Natural killer cell (primary cell): ENCODE measurements around the gene AKAP9. TPM values are rescaled to one million over a fixed set of nuclear protein-coding genes. Genes with fewer than 3 reads are reported as not detected.
"Not testable (repeated sequence)": the region's sequence is repeated elsewhere in the genome, so short reads cannot be mapped to it uniquely, and the experiment has no call there.

ENCODE experiments used
- ATAC-seq, 3 donors: fragments of 150-1000 bp in 2 of 3; fragments of 200-7000 bp in 1 of 3; cut with Tn5 transposase; 1 replicate in 1 of 3; 2 replicates in 2 of 3; pipeline ENCODE4 v1.10.0; 2021; ENCODE audit warnings: mild to moderate bottlenecking in 2 of 3, moderate library complexity in 2 of 3
- DNase-seq, 2 donors: peaks; one replicate each; pipeline versions ENCODE4 v3.0.0 to v3.0.0-alpha.2; 2013 to 2021; ENCODE audit warnings: mixed read lengths in 1 of 2
- H3K27ac ChIP-seq: one replicate; pipeline ENCODE4 v1.5.1; 2013; ENCODE audit warnings: mild to moderate bottlenecking, low read length
- H3K27me3 ChIP-seq: one replicate; pipeline ENCODE4 v1.6.1; 2013; ENCODE audit warnings: low read length; ENCODE audit not compliant: control insufficient read depth, insufficient read depth
- H3K36me3 ChIP-seq: one replicate; pipeline ENCODE4 v1.6.1; 2013; ENCODE audit warnings: low read length; ENCODE audit not compliant: control insufficient read depth, insufficient read depth
- H3K4me1 ChIP-seq: one replicate; pipeline ENCODE4 v1.6.1; 2013; ENCODE audit warnings: low read length; ENCODE audit not compliant: control insufficient read depth, insufficient read depth
- H3K4me3 ChIP-seq: one replicate; pipeline ENCODE4 v1.5.1; 2013; ENCODE audit warnings: low read length
- H3K9me3 ChIP-seq: one replicate; pipeline ENCODE4 v1.6.1; 2013; ENCODE audit warnings: low read length; ENCODE audit not compliant: control insufficient read depth, insufficient read depth
- H3K27ac Mint-ChIP-seq, 2 donors: one replicate each; pipeline ENCODE4 v1.8.0; 2022; ENCODE audit warnings: mild to moderate bottlenecking in 2 of 2, mixed read lengths in 2 of 2, moderate library complexity in 1 of 2
- H3K27me3 Mint-ChIP-seq, 2 donors: one replicate each; pipeline ENCODE4 v1.8.0; 2022; ENCODE audit warnings: low read depth in 2 of 2, mixed read lengths in 2 of 2
- H3K36me3 Mint-ChIP-seq: one replicate; pipeline ENCODE4 v1.8.0; 2022; ENCODE audit warnings: mixed read lengths
- H3K4me1 Mint-ChIP-seq, 2 donors: one replicate each; pipeline ENCODE4 v1.8.0; 2022; ENCODE audit warnings: mixed read lengths in 2 of 2
- H3K4me3 Mint-ChIP-seq: one replicate; pipeline ENCODE4 v1.8.0; 2022; ENCODE audit warnings: mild to moderate bottlenecking, moderate library complexity, mixed read lengths
- H3K9me3 Mint-ChIP-seq, 2 donors: one replicate each; pipeline ENCODE4 v1.8.0; 2022; ENCODE audit warnings: mixed read lengths in 2 of 2
- WGBS: methylation state at CpG from one replicate; pipeline ENCODE4 v1.1.7; 2013; ENCODE audit warnings: missing lambda C conversion rate; ENCODE audit not compliant: insufficient coverage; 5-methylcytosine and 5-hydroxymethylcytosine counted together
- intact Hi-C: fragments of 100-400 bp; cut with micrococcal nuclease; formaldehyde crosslinking; loops from one replicate; pipeline ENCODE4 v1.14.2; 2022
- total RNA-seq, 4 donors: library from RNA; stranded (reverse); fragments of 120-200 nt in 1 of 4; gene quantifications; one replicate each; pipeline versions ENCODE4 v1.2.3 to v1.2.4, GENCODE V29; 2013 to 2022
- TF ChIP-seq, protein P1 (sequence below): fragments of 200-600 bp; IDR thresholded peaks from one replicate; pipeline ENCODE4 v1.8.0; 2022; ENCODE audit warnings: antibody characterized with exemption

The AKAP9 gene
- total RNA-seq, 3 donors from 2014 or later (not counting 1 experiment from before 2014, with no cell fraction given) = 78.8 to 93.0 (median 81.9) TPM

DNA sequence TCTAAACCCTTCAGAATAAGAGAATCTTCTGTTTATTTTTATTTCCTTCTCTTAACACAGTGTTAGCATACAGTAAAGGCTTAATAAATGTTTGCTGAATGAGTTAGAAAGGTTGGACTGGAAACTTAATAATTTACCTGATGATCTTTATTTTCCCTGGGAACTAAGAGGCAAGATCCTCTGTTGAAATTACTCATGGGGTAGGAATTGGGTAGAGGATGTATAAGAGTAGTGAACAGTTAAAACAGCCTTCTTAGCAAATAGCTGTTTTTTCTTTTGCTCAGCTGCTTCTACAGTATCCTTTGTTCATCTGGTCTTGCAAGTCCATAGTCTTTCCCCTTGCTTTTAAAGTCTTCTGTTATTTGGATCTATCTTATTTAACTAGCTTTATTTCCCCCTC is 80.0 kb downstream of the AKAP9 start:
- H3K4me1 ChIP-seq = no peaks in the 10 kb centered on the region
- no peaks in the 10 kb centered on the region for H3K27me3 ChIP-seq
- intact Hi-C loops = no loop called here
- H3K27ac Mint-ChIP-seq = no peak overlapping the region
- peaks cover 10% of the 10 kb centered on the region for H3K36me3 Mint-ChIP-seq
- no peaks in the 10 kb centered on the region for H3K27me3 Mint-ChIP-seq
- no peak overlapping the region for H3K4me3 Mint-ChIP-seq
- no peak overlapping the region for H3K27ac ChIP-seq
- ATAC-seq = no peak
- H3K36me3 ChIP-seq = peaks cover 59% of the 10 kb centered on the region
- DNase-seq = no peak
- no peaks in the 10 kb centered on the region for H3K9me3 Mint-ChIP-seq
- peaks cover 0 to 4% of the 10 kb centered on the region in 2 donors for H3K4me1 Mint-ChIP-seq
- H3K9me3 ChIP-seq = no peaks in the 10 kb centered on the region
- TF ChIP-seq, protein P1, sequence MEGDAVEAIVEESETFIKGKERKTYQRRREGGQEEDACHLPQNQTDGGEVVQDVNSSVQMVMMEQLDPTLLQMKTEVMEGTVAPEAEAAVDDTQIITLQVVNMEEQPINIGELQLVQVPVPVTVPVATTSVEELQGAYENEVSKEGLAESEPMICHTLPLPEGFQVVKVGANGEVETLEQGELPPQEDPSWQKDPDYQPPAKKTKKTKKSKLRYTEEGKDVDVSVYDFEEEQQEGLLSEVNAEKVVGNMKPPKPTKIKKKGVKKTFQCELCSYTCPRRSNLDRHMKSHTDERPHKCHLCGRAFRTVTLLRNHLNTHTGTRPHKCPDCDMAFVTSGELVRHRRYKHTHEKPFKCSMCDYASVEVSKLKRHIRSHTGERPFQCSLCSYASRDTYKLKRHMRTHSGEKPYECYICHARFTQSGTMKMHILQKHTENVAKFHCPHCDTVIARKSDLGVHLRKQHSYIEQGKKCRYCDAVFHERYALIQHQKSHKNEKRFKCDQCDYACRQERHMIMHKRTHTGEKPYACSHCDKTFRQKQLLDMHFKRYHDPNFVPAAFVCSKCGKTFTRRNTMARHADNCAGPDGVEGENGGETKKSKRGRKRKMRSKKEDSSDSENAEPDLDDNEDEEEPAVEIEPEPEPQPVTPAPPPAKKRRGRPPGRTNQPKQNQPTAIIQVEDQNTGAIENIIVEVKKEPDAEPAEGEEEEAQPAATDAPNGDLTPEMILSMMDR = no peak
- H3K4me3 ChIP-seq = no peak overlapping the region

GRCh38 chr7:92025260-92025659 is 84.6 kb downstream of the AKAP9 start:
- H3K4me1 ChIP-seq = no peaks in the 10 kb centered on the region
- Mint-ChIP-seq H3K27ac (no peak overlapping the region), H3K4me3 (no peak overlapping the region), H3K27me3 (no peaks in the 10 kb centered on the region), H3K4me1 (peaks cover 0 to 3% of the 10 kb centered on the region in 2 donors), H3K9me3 (no peaks in the 10 kb centered on the region), H3K36me3 (peaks cover 18% of the 10 kb centered on the region)
- ATAC-seq (no peak), DNase-seq (no peak)
- H3K27ac ChIP-seq = no peak overlapping the region
- 80% methylated on average over 1 of the region's 3 CpGs for WGBS
- intact Hi-C loops = no loop called here
- H3K9me3 ChIP-seq = no peaks in the 10 kb centered on the region
- TF ChIP-seq, protein P1 = no peak
- no peaks in the 10 kb centered on the region for H3K27me3 ChIP-seq
- H3K4me3 ChIP-seq = no peak overlapping the region
- peaks cover 56% of the 10 kb centered on the region for H3K36me3 ChIP-seq

GRCh38 chr7:92026635-92027034 is 86.0 kb downstream of the AKAP9 start:
- DNase-seq, ATAC-seq, H3K4me1 Mint-ChIP-seq, H3K27ac ChIP-seq, intact Hi-C loops, H3K27ac Mint-ChIP-seq, H3K4me1 ChIP-seq, H3K9me3 Mint-ChIP-seq, H3K4me3 ChIP-seq, H3K9me3 ChIP-seq, H3K27me3 Mint-ChIP-seq, H3K4me3 Mint-ChIP-seq, H3K27me3 ChIP-seq: not testable (repeated sequence)
- peaks cover 22% of the 10 kb centered on the region for H3K36me3 Mint-ChIP-seq
- H3K36me3 ChIP-seq = peaks cover 52% of the 10 kb centered on the region
- 99% methylated on average over 23 of the region's 24 CpGs for WGBS

DNA sequence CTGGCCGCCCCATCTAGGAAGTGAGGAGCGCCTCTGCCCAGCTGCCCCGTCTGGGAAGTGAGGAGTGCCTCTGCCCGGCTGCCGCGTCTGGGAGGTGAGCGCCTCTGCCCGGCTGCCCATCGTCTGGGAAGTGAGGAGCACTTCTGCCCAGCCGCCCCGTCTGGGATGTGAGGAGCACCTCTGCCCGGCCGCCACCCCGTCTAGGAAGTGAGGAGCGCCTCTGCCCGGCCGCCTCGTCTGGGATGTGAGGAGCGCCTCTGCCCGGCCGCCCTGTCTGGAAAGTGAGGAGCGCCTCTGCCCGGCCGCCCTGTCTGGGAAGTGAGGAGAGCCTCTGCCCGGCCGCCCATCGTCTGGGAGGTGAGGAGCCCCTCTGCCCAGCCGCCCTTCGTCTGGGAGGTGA is 86.5 kb downstream of the AKAP9 start:
- H3K27me3 ChIP-seq, H3K27ac ChIP-seq, intact Hi-C loops, H3K4me1 Mint-ChIP-seq, H3K27me3 Mint-ChIP-seq, H3K4me3 Mint-ChIP-seq, ATAC-seq, H3K27ac Mint-ChIP-seq, DNase-seq, H3K4me1 ChIP-seq, H3K4me3 ChIP-seq, H3K9me3 ChIP-seq, H3K9me3 Mint-ChIP-seq: not testable (repeated sequence)
- peaks cover 49% of the 10 kb centered on the region for H3K36me3 ChIP-seq
- over 99% methylated on average over 29 of the region's 29 CpGs for WGBS
- H3K36me3 Mint-ChIP-seq = peaks cover 23% of the 10 kb centered on the region

DNA sequence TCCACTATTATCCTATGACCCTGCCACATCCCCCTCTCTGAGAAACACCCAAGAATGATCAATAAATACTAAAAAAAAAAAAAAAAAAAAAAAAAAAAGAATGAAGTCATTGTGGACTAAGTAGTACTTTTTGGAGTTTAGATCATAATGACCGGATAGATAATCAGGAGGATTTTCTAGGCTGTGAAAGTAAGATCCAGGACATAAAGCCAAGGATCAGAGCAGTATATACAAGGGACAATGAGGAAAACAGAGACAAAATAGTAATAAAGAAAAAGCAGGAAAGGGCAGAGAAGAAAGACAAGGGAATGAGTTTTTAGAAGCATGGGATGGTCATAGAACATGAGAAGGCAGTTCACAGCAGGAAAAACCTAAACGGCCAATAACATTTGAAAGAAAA is 87.6 kb downstream of the AKAP9 start:
- H3K27ac ChIP-seq = no peak overlapping the region
- H3K36me3 Mint-ChIP-seq = peaks cover 19% of the 10 kb centered on the region
- peaks cover 43% of the 10 kb centered on the region for H3K36me3 ChIP-seq
- H3K4me3 Mint-ChIP-seq = no peak overlapping the region
- ATAC-seq = no peak
- H3K27me3 Mint-ChIP-seq = no peaks in the 10 kb centered on the region
- H3K9me3 ChIP-seq = no peaks in the 10 kb centered on the region
- H3K4me1 ChIP-seq = no peaks in the 10 kb centered on the region
- TF ChIP-seq, protein P1 = no peak
- no peak overlapping the region for H3K4me3 ChIP-seq
- 100% methylated on average over 2 of the region's 2 CpGs for WGBS
- H3K27me3 ChIP-seq = no peaks in the 10 kb centered on the region
- no peak overlapping the region for H3K27ac Mint-ChIP-seq
- H3K4me1 Mint-ChIP-seq = no peaks in the 10 kb centered on the region
- no peak for DNase-seq
- H3K9me3 Mint-ChIP-seq = no peaks in the 10 kb centered on the region
- intact Hi-C loops = no loop called here
